GM18867 (cell line): ENCODE data around the gene HEMGN.
A peak's percentile ranks its signal among the peaks of the same experiment; 100 is the strongest.
"Not testable (repeated sequence)": the region's sequence is repeated elsewhere in the genome, so short reads cannot be mapped to it uniquely, and the experiment has no call there.

Source experiments
- ATAC-seq: cut with Tn5 transposase; IDR thresholded peaks from one replicate; pipeline ENCODE4 v1.9.1; 2021; ENCODE audit warnings: mild to moderate bottlenecking, moderate library complexity; ENCODE audit not compliant: unreplicated experiment

The HEMGN gene, protein sequence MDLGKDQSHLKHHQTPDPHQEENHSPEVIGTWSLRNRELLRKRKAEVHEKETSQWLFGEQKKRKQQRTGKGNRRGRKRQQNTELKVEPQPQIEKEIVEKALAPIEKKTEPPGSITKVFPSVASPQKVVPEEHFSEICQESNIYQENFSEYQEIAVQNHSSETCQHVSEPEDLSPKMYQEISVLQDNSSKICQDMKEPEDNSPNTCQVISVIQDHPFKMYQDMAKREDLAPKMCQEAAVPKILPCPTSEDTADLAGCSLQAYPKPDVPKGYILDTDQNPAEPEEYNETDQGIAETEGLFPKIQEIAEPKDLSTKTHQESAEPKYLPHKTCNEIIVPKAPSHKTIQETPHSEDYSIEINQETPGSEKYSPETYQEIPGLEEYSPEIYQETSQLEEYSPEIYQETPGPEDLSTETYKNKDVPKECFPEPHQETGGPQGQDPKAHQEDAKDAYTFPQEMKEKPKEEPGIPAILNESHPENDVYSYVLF

DNA sequence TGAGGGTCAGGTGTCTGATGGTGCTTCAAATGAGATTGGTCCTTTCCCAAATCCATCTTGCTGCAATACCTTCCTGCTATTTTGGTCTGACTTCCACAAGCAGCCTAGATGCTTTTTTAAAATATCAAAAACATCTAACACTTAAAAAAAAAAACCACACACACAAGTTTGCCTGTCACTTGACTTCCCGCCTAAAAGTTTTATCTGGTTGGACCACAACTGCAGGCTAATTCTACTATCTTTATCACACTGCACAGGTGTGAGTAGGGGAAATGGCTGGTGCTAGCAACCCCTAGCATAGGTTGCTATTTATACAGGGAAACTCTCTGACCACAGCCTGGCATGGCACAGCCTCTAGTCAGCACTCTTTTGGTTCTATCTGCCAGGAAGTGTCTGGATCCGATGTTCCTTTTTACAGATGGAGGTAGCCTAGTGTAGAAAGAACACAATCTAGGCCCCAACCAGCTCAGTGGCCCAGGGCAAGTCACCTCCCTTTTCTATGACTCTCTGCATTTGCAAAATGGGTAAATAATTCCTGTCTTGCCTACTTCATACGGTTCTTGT is at the start of gene HEMGN:
HEMGN (minus strand) TSS at position 92 of the 564 bp plus-strand sequence; CDS start at position 56, 36 bp downstream.
- ATAC-seq = peak; percentile 84

- no peak for ATAC-seq
Observed at GRCh38 chr9:97987487-97987886, 49.5 kb upstream of the HEMGN start.

- ATAC-seq = peak; percentile 20
Observed at GRCh38 chr9:97985058-97985861, 47.3 kb upstream of the HEMGN start.

DNA sequence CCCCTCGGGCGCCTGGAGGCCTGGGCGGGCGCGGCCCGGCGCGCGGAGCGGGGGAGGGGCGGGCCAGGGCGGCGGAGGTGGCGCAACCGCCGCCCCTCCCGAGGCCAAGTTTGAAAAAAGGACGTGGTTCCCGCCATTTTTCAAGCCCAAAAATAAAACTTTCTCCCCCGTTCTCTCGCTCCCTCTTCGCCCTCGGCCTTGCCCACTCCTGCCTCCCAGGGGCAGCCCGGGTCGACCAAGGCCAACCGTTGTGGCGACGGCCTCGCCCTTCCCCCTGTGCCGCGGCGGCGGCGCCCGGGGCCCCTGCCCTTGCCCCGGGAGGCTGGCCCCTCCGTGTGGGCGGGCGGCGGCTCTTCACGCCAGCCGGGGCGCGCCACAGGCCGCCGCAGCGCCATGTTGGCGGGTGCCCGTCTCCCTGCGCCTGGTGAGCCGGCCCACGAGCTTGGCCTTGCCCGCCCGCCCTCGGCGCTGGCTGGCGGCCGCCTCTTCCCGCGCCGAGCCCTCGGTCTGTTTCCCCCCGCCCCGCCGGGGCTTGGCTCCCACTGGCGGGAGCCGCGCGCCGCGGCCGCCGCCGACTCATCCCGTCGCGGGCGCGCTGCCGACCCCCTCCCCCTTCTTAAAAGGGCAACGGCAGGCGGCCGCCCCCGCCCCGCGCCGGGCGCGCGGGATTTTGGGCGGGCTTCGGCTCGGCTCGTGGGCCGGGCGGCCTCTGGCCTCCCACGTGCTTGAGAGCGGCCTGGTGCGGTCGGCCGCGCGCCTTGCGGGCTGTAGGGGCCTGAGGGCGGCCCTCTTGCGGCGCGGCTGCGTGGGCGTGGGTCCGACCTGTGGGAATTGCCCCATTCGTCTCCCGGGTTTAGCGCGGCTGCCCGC is 46.5 kb upstream of the HEMGN start:
- peak; percentile 32 for ATAC-seq

GRCh38 chr9:97983589-97984187 is 45.7 kb upstream of the HEMGN start:
- peak; percentile 14 for ATAC-seq

DNA sequence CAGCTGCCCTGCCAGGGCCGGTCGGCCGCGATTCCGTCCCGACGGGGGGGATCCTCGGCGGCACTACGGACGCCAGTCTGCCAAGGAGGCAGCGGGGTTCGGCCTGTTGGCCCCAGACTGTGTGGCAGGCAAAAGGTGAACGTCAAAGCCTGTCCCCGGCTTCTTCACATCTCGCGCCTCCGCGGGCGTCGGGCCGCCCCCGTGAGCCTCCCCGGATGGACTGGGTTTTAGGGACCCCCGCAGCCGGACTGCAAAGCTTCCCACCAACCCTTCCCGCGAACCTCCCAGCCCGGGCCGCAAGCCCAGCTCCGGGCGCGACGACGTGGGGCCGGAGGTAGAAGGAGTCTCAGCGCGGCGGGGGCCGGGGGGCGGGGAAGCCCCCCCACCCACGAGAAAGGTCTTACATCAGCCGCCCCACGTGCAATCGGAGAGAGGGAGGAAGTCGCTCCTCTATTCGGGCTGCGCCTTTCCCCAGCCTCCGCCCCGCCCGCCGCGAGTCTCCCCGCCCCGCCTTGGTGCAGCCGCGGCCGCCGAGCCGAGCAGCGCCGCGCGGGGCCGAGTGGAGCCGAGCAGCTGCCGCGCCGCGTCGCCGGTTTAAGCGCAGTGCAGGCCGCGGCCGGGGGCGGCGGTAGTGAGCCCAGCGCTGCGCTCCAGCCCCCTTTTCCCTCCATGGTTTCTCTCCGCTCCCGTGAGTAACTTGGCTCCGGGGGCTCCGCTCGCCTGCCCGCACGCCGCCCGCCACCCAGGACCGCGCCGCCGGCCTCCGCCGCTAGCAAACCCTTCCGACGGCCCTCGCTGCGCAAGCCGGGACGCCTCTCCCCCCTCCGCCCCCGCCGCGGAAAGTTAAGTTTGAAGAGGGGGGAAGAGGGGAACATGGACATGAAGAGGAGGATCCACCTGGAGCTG is 45.0 kb upstream of the HEMGN start, which contains the start of gene ANP32B:
ANP32B (plus strand) TSS at position 659 of the 906 bp plus-strand sequence; CDS start at position 874, 215 bp downstream.
- ATAC-seq = peak; percentile 61

- ATAC-seq = no peak
Observed at GRCh38 chr9:97981846-97982682, 44.1 kb upstream of the HEMGN start.

DNA sequence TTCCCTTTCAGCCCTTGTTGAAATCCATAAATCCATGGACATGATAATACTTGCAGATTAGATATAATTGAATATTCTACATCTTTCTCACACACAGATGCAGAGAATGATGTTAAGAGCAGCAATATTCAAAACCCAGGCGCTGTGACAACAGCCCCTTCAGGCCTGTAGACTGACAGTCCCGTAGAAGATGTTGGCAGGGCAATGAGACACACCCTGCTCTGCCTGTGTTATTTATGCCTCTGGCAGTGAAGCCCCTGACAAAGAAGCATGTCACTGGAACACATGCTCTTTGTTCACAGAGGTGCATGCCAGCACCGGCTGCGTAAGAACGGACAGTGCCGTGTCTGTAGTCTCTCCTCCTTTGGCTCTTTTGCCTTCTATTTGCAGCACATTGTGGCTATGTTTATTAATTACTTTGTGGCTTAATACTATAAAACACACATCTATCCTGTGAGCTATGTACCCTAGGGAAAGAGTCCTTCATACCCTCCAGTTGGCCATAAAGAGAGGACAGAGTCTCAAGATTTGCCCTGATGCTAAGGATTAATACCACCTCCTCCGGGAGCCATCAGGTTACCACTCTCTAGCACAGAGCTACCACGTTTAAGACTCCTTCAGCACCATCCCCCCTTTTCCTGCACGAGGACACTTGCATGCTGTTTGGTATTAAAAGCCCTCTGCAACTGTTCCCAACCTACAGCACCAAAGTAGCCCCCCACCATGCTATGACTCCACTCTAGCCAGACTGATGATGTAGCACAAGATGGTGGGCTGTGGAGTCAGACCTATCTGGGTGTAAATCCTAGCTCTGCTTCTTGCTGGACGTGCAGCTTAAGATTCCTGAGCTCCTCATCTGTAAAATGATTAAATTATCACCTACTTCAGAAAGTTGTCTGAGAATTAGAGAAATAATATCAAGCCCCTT is 43.2 kb upstream of the HEMGN start:
- ATAC-seq = no peak

DNA sequence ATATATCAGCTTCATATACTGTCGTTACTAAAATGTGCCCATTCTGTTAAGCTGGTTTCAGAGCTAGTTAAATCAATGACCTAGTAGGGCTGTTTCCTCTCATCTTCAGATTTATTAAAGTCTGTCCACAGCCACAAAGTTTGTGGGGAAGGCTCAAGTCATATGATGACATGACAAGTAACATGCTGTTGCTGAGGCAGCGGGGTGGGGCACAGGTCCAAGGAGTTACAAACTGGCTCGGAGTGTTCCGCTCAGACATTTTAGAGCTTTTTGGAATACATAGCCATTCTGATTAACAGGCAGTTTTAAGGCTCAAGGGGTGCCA is 42.5 kb upstream of the HEMGN start:
- no peak for ATAC-seq

DNA sequence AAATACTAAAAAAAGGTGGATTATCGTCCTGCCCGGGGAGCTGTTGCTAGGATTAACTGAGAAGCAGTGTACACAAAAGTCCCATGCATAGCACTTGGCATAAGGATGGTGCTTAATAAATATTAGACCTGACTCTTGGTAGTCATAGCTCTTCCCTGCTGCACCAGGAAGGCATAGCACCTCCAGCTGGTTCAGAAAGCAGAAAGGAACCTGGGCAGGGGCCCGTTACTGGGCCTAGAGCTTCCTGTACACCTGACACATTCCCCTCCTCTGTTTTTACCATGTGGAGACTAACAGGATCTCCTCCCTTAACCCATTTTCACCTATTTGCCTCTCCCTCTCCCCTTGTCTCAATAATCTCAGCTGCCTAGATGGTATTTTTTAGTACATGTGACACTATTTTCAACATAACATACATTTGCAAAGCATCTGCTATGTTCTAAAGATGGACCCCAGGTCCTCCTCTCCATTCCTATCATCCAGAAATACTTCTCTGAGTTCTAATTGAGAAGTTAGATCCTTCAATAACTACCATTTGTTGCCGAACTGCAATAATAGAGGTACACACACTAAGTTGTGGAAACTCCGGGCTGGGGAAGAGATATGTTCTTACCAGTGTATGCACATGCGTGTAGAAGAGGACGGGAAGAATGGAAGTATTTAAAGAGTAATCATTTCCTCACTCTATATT is 42.0 kb upstream of the HEMGN start:
- ATAC-seq = no peak

- no peak for ATAC-seq
Observed at GRCh38 chr9:97978371-97979130, 40.6 kb upstream of the HEMGN start.

DNA sequence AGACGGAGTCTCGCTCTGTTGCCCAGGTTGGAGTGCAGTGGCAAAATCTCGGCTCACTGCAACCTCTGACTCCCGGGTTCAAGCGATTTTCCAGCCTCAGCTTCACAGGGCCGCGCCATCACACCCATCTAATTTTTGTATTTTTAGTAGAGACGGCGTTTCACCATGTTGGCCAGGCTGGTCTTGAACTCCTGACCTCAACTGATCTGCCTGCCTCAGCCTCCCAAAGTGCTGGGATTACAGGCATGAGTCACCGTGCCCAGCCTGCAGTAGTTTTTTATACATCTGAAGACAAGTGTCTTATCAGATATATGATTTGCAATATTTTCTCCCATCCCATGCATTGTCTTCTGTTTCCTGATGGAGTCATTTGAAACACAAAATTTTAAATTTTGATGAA is 38.7 kb upstream of the HEMGN start:
- ATAC-seq = not testable (repeated sequence)

- ATAC-seq = no peak
Observed at GRCh38 chr9:97975376-97975775, 37.4 kb upstream of the HEMGN start.

DNA sequence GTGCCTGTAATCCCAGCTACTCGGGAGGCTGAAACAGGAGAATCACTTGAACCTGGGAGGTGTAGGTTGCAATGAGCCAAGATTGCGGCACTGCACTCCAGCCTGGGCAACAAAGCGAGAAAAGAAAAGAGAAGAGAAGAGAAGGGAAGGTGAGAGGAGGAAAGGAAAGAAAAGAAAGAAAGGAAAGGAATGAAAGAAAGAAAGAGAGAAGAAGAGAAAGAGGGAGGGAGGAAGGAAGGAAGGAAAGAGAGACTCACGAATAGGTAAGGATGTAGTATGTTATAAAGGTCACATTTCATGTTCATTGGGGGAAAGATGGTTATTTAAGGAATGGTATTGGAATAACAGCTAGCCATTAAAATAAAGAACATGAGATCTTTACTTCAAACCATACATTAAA is 34.8 kb upstream of the HEMGN start:
- no peak for ATAC-seq

DNA sequence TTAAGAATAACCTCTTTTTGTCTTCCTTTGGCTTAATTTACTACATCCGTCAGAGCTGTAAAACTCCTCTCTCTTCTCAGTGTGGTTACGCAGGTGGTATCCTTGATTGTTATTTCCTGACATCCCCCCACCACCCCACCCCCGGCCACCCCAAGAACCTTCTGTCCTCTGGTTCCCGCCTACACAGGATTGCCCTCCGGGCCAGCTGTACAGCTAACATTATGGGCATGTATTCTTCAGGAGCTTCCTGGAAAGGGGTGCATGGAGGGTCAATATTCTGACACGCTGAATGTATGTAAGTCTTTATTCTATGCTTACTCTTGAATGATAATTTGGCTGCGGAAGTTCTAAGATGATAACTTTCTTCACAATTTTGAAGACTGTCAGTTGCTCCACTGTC is 32.2 kb upstream of the HEMGN start:
- no peak for ATAC-seq

GRCh38 chr9:97969014-97969413 is 31.0 kb upstream of the HEMGN start:
- ATAC-seq = no peak
